ENCODE measurements around the gene EXT2. TPM values are rescaled to one million over a fixed set of nuclear protein-coding genes. Genes with fewer than 3 reads are reported as not detected.

Gene EXT2
- total RNA-seq, 1 experiment from 2014 or later = 67.3 TPM

DNA sequence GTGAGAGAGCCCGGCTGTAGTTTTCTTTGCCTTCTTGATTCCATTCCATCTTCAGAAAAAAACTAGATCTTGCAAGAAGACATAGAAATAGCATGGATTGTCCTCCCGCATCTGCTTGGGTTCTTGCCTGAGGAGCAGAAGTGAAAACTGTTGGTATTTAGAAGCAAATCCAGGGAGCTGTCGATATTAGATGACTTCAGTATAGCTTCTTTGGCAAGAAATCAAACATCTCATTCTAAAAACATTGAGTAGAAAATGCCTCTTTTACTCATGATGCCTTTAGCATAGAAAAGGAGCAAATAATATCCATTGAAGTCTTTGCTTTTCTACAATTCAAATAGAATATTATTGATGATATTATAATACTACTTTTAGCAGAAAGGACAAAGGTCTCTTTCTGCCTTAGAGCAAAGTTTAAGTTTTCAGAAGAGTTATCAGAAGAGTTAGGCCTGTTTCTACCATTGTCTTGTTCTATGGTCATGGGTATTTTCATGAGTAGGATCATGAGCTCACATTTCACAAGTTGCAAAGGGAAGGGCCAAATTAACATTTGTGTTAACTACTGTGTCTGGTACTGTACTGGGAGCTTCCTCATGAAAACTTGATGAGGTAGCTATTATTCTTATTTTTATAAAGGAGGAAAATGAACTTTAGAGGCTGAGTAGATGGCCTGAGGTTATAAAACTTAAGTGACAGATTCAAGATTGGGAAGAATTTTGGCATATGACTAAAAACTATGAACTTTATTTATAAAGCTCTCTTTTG is 49.7 kb downstream of the EXT2 start:
- Mint-ChIP-seq H3K27ac (ENCODE audit: unreplicated experiment) (no peak overlapping the region), H3K4me3 (ENCODE audit: low read depth, unreplicated experiment) (no peak overlapping the region), H3K4me1 (ENCODE audit: low read depth, unreplicated experiment) (peaks cover 6% of the 10 kb centered on the region), H3K27me3 (ENCODE audit: unreplicated experiment) (no peaks in the 10 kb centered on the region), H3K9me3 (ENCODE audit: low read depth, unreplicated experiment) (no peaks in the 10 kb centered on the region), H3K36me3 (ENCODE audit: insufficient read depth, unreplicated experiment) (no peaks in the 10 kb centered on the region)
- CTCF ChIA-PET = no interaction called here
- TF ChIP-seq, protein P1, sequence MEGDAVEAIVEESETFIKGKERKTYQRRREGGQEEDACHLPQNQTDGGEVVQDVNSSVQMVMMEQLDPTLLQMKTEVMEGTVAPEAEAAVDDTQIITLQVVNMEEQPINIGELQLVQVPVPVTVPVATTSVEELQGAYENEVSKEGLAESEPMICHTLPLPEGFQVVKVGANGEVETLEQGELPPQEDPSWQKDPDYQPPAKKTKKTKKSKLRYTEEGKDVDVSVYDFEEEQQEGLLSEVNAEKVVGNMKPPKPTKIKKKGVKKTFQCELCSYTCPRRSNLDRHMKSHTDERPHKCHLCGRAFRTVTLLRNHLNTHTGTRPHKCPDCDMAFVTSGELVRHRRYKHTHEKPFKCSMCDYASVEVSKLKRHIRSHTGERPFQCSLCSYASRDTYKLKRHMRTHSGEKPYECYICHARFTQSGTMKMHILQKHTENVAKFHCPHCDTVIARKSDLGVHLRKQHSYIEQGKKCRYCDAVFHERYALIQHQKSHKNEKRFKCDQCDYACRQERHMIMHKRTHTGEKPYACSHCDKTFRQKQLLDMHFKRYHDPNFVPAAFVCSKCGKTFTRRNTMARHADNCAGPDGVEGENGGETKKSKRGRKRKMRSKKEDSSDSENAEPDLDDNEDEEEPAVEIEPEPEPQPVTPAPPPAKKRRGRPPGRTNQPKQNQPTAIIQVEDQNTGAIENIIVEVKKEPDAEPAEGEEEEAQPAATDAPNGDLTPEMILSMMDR (IDR thresholded peaks at IDR 0.05; ENCODE audit: unreplicated experiment) = no peak
- intact Hi-C loops (cut with micrococcal nuclease; ENCODE audit: unreplicated experiment) = no loop called here
- no peak for DNase-seq
- no TSS peak for BruUV-seq (replicated peaks)

DNA sequence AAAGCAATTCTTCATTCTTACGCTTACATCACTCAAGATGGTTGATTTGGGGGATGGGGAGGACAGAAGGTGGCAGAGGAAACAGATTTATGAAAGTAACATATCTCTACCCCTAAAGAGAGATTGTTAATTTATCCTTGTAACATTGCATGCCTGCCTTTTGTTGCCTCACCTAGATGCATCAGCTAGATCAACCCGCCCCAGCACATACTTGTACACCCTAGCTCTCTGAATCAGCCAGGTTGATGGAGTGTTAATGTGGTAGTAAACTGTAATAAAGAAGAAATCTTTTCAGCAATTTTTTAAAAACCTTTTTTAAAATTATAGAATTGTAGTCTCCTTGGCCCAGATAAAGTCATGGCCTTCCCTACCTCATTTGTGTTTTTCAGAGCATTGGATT is 51.5 kb downstream of the EXT2 start:
- Mint-ChIP-seq H3K27ac (ENCODE audit: unreplicated experiment) (no peak overlapping the region), H3K36me3 (ENCODE audit: insufficient read depth, unreplicated experiment) (no peaks in the 10 kb centered on the region), H3K9me3 (ENCODE audit: low read depth, unreplicated experiment) (no peaks in the 10 kb centered on the region), H3K4me3 (ENCODE audit: low read depth, unreplicated experiment) (no peak overlapping the region), H3K27me3 (ENCODE audit: unreplicated experiment) (no peaks in the 10 kb centered on the region), H3K4me1 (ENCODE audit: low read depth, unreplicated experiment) (peaks cover 6% of the 10 kb centered on the region)
- TF ChIP-seq, protein P1 (IDR thresholded peaks at IDR 0.05; ENCODE audit: unreplicated experiment) = no peak
- CTCF ChIA-PET = no interaction called here
- DNase-seq = no peak
- intact Hi-C loops (cut with micrococcal nuclease; ENCODE audit: unreplicated experiment) = no loop called here
- no TSS peak for BruUV-seq (replicated peaks)

GRCh38 chr11:44147751-44148150 is 52.3 kb downstream of the EXT2 start:
- no peaks in the 10 kb centered on the region for H3K9me3 Mint-ChIP-seq (ENCODE audit: low read depth, unreplicated experiment)
- no TSS peak for BruUV-seq (replicated peaks)
- intact Hi-C loops (cut with micrococcal nuclease; ENCODE audit: unreplicated experiment) = no loop called here
- no peaks in the 10 kb centered on the region for H3K36me3 Mint-ChIP-seq (ENCODE audit: insufficient read depth, unreplicated experiment)
- no peak overlapping the region for H3K4me3 Mint-ChIP-seq (ENCODE audit: low read depth, unreplicated experiment)
- H3K4me1 Mint-ChIP-seq (ENCODE audit: low read depth, unreplicated experiment) = peaks cover 6% of the 10 kb centered on the region
- no peak overlapping the region for H3K27ac Mint-ChIP-seq (ENCODE audit: unreplicated experiment)
- TF ChIP-seq, protein P1 (IDR thresholded peaks at IDR 0.05; ENCODE audit: unreplicated experiment) = no peak
- CTCF ChIA-PET = interaction anchor here (0.6 kb wide), 1 partner anchor 33 kb away, joined by 4 read pairs; no protein-coding TSS in a partner anchor
- DNase-seq = no peak
- H3K27me3 Mint-ChIP-seq (ENCODE audit: unreplicated experiment) = no peaks in the 10 kb centered on the region

DNA sequence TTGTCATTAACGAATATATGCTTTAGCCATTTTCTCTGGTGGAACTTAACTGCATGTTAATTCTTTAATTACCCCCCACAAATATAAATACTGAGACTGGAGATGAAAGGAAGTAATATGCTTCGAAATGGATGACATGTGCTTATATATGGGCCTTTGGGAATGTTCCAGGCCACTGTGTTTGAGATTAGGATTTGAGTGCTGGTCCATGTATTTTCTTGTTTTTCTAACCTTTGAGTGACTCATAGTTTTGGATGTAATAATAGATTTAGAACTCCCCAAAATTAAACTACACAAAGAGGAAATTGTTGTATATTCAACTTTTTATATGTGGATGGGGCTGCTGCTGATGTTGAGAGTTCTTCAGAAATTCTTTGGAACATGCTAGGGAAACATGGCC is 54.2 kb downstream of the EXT2 start:
- no peak for DNase-seq
- H3K27ac Mint-ChIP-seq (ENCODE audit: unreplicated experiment) = no peak overlapping the region
- BruUV-seq (replicated peaks) = no TSS peak
- no peaks in the 10 kb centered on the region for H3K27me3 Mint-ChIP-seq (ENCODE audit: unreplicated experiment)
- no peak overlapping the region for H3K4me3 Mint-ChIP-seq (ENCODE audit: low read depth, unreplicated experiment)
- intact Hi-C loops (cut with micrococcal nuclease; ENCODE audit: unreplicated experiment) = no loop called here
- no peaks in the 10 kb centered on the region for H3K4me1 Mint-ChIP-seq (ENCODE audit: low read depth, unreplicated experiment)
- no peaks in the 10 kb centered on the region for H3K9me3 Mint-ChIP-seq (ENCODE audit: low read depth, unreplicated experiment)
- no peaks in the 10 kb centered on the region for H3K36me3 Mint-ChIP-seq (ENCODE audit: insufficient read depth, unreplicated experiment)
- TF ChIP-seq, protein P1 (IDR thresholded peaks at IDR 0.05; ENCODE audit: unreplicated experiment) = no peak
- CTCF ChIA-PET = no interaction called here
